ENCODE measurements around the gene GRIK5.

Gene GRIK5

GRCh38 chr19:42086770-42087550, 17.0 kb upstream of the GRIK5 start:
- H3K4me1 ChIP-seq (ENCODE audit: control insufficient read depth in 1 of 2, insufficient read depth in 2 of 2, low read length in 2 of 2): peaks cover 8 to 14% of the 10 kb centered on the region in 2 donors
- no peak overlapping the region for H3K4me3 ChIP-seq (ENCODE audit: low read depth in 1 of 2, low read length in 2 of 2)
- H3K36me3 ChIP-seq (ENCODE audit: control insufficient read depth in 1 of 2, insufficient read depth in 2 of 2, low read length in 2 of 2): no peaks in the 10 kb centered on the region
- H3K27me3 ChIP-seq (ENCODE audit: control insufficient read depth in 1 of 2, insufficient read depth in 2 of 2, low read length in 2 of 2): no peaks in the 10 kb centered on the region
- no peak overlapping the region for H3K9ac ChIP-seq (ENCODE audit: low read depth in 1 of 2, low read length in 2 of 2)
- no peak overlapping the region for H3K27ac ChIP-seq (ENCODE audit: low read depth, low read length)
- no peaks in the 10 kb centered on the region for H3K9me3 ChIP-seq (ENCODE audit: control insufficient read depth in 1 of 2, low read length in 2 of 2)

DNA sequence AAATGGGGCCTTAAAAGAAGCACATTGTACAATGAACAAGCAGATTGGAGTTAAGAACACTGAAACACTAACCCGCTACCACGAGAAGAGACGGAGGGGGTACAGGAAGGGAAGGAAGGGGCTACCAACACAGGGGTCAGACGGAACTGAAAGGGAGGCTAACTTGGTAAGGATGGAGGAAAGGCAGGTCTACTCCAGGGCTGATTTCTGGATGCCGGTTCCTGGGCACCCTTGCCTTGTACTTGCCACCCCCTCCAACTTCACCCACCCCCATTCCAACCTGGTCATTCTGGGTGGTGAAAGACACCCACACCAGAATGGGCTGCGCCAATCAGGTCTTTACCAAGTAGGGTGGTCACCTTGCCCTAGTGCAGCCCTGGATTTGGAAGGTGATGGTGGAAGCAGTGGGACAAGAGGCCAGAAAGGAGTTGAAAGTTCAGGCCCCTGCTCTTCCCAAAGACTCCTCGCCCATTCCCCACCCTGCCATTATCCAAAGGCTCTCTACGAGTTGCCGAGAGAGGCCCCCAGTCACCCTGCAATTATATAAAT, 16.3 kb upstream of the GRIK5 start:
- H3K9ac ChIP-seq (ENCODE audit: low read depth in 1 of 2, low read length in 2 of 2): no peak overlapping the region

DNA sequence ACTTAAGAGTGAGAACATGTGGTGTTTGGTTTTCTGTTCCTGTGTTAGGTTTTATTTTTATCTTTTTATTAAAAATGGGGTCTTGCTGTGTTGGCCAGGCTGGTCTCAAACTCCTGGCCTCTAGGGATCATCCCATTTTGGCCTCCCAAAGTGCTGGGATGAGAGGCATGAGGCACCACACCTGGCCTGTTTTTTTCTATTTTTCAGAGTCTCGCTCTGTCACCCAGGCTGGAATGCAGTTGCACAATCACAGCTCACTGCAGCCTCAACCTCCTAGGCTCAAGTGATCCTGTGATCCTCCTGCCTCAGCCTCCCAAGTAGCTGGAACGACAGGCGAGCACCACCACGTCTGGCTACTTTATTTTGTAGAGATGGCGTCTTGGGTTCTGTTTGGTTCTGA, 13.5 kb upstream of the GRIK5 start:
- Histone ChIP-seq H3K9ac (ENCODE audit: low read depth in 1 of 2, low read length in 2 of 2) (no peak overlapping the region), H3K27ac (ENCODE audit: low read depth, low read length) (no peak overlapping the region), H3K9me3 (ENCODE audit: control insufficient read depth in 1 of 2, low read length in 2 of 2) (no peaks in the 10 kb centered on the region), H3K27me3 (ENCODE audit: control insufficient read depth in 1 of 2, insufficient read depth in 2 of 2, low read length in 2 of 2) (no peaks in the 10 kb centered on the region), H3K4me1 (ENCODE audit: control insufficient read depth in 1 of 2, insufficient read depth in 2 of 2, low read length in 2 of 2) (peaks cover 4 to 10% of the 10 kb centered on the region in 2 donors), H3K4me3 (ENCODE audit: low read depth in 1 of 2, low read length in 2 of 2) (no peak overlapping the region), H3K36me3 (ENCODE audit: control insufficient read depth in 1 of 2, insufficient read depth in 2 of 2, low read length in 2 of 2) (peaks cover 21 to 30% of the 10 kb centered on the region in 2 donors)

More for the DNA sequence above, 16.3 kb upstream of the GRIK5 start:
- Histone ChIP-seq H3K27me3 (ENCODE audit: control insufficient read depth in 1 of 2, insufficient read depth in 2 of 2, low read length in 2 of 2) (no peaks in the 10 kb centered on the region), H3K36me3 (ENCODE audit: control insufficient read depth in 1 of 2, insufficient read depth in 2 of 2, low read length in 2 of 2) (peaks cover 0 to 3% of the 10 kb centered on the region in 2 donors), H3K27ac (ENCODE audit: low read depth, low read length) (no peak overlapping the region), H3K4me1 (ENCODE audit: control insufficient read depth in 1 of 2, insufficient read depth in 2 of 2, low read length in 2 of 2) (peaks cover 9 to 10% of the 10 kb centered on the region in 2 donors), H3K9me3 (ENCODE audit: control insufficient read depth in 1 of 2, low read length in 2 of 2) (no peaks in the 10 kb centered on the region), H3K4me3 (ENCODE audit: low read depth in 1 of 2, low read length in 2 of 2) (no peak overlapping the region)

- H3K9me3 ChIP-seq (ENCODE audit: control insufficient read depth in 1 of 2, low read length in 2 of 2): no peaks in the 10 kb centered on the region
- no peak overlapping the region for H3K4me3 ChIP-seq (ENCODE audit: low read depth in 1 of 2, low read length in 2 of 2)
- H3K36me3 ChIP-seq (ENCODE audit: control insufficient read depth in 1 of 2, insufficient read depth in 2 of 2, low read length in 2 of 2): peaks cover 24 to 33% of the 10 kb centered on the region in 2 donors
- H3K27me3 ChIP-seq (ENCODE audit: control insufficient read depth in 1 of 2, insufficient read depth in 2 of 2, low read length in 2 of 2): no peaks in the 10 kb centered on the region
- no peak overlapping the region for H3K27ac ChIP-seq (ENCODE audit: low read depth, low read length)
- H3K9ac ChIP-seq (ENCODE audit: low read depth in 1 of 2, low read length in 2 of 2): no peak overlapping the region
- H3K4me1 ChIP-seq (ENCODE audit: control insufficient read depth in 1 of 2, insufficient read depth in 2 of 2, low read length in 2 of 2): peaks cover 14 to 25% of the 10 kb centered on the region in 2 donors
These were observed 11.7 kb upstream of the GRIK5 start for GRCh38 chr19:42081584-42082203.

- peaks cover 24 to 33% of the 10 kb centered on the region in 2 donors for H3K36me3 ChIP-seq (ENCODE audit: control insufficient read depth in 1 of 2, insufficient read depth in 2 of 2, low read length in 2 of 2)
- H3K4me1 ChIP-seq (ENCODE audit: control insufficient read depth in 1 of 2, insufficient read depth in 2 of 2, low read length in 2 of 2): peaks cover 17 to 25% of the 10 kb centered on the region in 2 donors
- H3K9me3 ChIP-seq (ENCODE audit: control insufficient read depth in 1 of 2, low read length in 2 of 2): no peaks in the 10 kb centered on the region
- no peak overlapping the region for H3K27ac ChIP-seq (ENCODE audit: low read depth, low read length)
- H3K4me3 ChIP-seq (ENCODE audit: low read depth in 1 of 2, low read length in 2 of 2): no peak overlapping the region
- no peaks in the 10 kb centered on the region for H3K27me3 ChIP-seq (ENCODE audit: control insufficient read depth in 1 of 2, insufficient read depth in 2 of 2, low read length in 2 of 2)
- H3K9ac ChIP-seq (ENCODE audit: low read depth in 1 of 2, low read length in 2 of 2): no peak overlapping the region
These were observed 10.9 kb upstream of the GRIK5 start for GRCh38 chr19:42080764-42081375.

- Histone ChIP-seq H3K36me3 (ENCODE audit: control insufficient read depth in 1 of 2, insufficient read depth in 2 of 2, low read length in 2 of 2) (peaks cover 24 to 33% of the 10 kb centered on the region in 2 donors), H3K9ac (ENCODE audit: low read depth in 1 of 2, low read length in 2 of 2) (no peak overlapping the region), H3K27ac (ENCODE audit: low read depth, low read length) (no peak overlapping the region), H3K9me3 (ENCODE audit: control insufficient read depth in 1 of 2, low read length in 2 of 2) (no peaks in the 10 kb centered on the region), H3K4me1 (ENCODE audit: control insufficient read depth in 1 of 2, insufficient read depth in 2 of 2, low read length in 2 of 2) (peaks cover 19 to 25% of the 10 kb centered on the region in 2 donors), H3K27me3 (ENCODE audit: control insufficient read depth in 1 of 2, insufficient read depth in 2 of 2, low read length in 2 of 2) (no peaks in the 10 kb centered on the region), H3K4me3 (ENCODE audit: low read depth in 1 of 2, low read length in 2 of 2) (no peak overlapping the region)
These were observed 10.1 kb upstream of the GRIK5 start for GRCh38 chr19:42079886-42080763.

- Histone ChIP-seq H3K36me3 (ENCODE audit: control insufficient read depth in 1 of 2, insufficient read depth in 2 of 2, low read length in 2 of 2) (peaks cover 24 to 33% of the 10 kb centered on the region in 2 donors), H3K27ac (ENCODE audit: low read depth, low read length) (no peak overlapping the region), H3K9ac (ENCODE audit: low read depth in 1 of 2, low read length in 2 of 2) (no peak overlapping the region), H3K4me3 (ENCODE audit: low read depth in 1 of 2, low read length in 2 of 2) (no peak overlapping the region), H3K9me3 (ENCODE audit: control insufficient read depth in 1 of 2, low read length in 2 of 2) (no peaks in the 10 kb centered on the region), H3K27me3 (ENCODE audit: control insufficient read depth in 1 of 2, insufficient read depth in 2 of 2, low read length in 2 of 2) (no peaks in the 10 kb centered on the region), H3K4me1 (ENCODE audit: control insufficient read depth in 1 of 2, insufficient read depth in 2 of 2, low read length in 2 of 2) (peaks cover 22 to 25% of the 10 kb centered on the region in 2 donors)
These were observed 9.3 kb upstream of the GRIK5 start for GRCh38 chr19:42079276-42079669.

DNA sequence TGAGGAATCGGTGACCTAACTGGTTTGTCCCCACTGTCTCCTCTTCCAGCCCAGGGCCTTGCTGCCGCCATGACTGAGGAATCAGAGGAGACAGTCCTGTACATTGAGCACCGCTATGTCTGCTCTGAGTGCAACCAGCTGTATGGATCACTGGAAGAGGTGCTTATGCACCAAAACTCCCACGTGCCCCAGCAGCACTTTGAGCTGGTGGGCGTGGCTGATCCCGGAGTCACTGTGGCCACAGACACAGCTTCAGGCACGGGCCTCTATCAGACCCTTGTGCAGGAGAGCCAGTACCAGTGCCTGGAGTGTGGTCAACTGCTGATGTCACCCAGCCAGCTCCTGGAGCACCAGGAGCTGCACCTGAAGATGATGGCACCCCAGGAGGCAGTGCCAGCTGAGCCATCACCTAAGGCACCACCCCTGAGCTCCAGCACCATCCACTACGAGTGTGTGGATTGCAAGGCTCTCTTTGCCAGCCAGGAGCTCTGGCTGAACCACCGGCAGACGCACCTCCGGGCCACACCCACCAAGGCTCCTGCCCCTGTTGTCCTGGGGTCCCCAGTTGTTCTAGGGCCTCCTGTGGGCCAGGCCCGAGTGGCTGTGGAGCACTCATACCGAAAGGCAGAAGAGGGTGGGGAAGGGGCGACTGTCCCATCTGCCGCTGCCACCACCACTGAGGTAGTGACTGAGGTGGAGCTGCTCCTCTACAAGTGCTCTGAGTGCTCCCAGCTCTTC, 8.7 kb upstream of the GRIK5 start:
- H3K27me3 ChIP-seq (ENCODE audit: control insufficient read depth in 1 of 2, insufficient read depth in 2 of 2, low read length in 2 of 2): no peaks in the 10 kb centered on the region
- peaks cover 22 to 25% of the 10 kb centered on the region in 2 donors for H3K4me1 ChIP-seq (ENCODE audit: control insufficient read depth in 1 of 2, insufficient read depth in 2 of 2, low read length in 2 of 2)
- no peaks in the 10 kb centered on the region for H3K9me3 ChIP-seq (ENCODE audit: control insufficient read depth in 1 of 2, low read length in 2 of 2)
- no peak overlapping the region for H3K9ac ChIP-seq (ENCODE audit: low read depth in 1 of 2, low read length in 2 of 2)
- no peak overlapping the region for H3K27ac ChIP-seq (ENCODE audit: low read depth, low read length)
- H3K36me3 ChIP-seq (ENCODE audit: control insufficient read depth in 1 of 2, insufficient read depth in 2 of 2, low read length in 2 of 2): peaks cover 24 to 33% of the 10 kb centered on the region in 2 donors
- no peak overlapping the region for H3K4me3 ChIP-seq (ENCODE audit: low read depth in 1 of 2, low read length in 2 of 2)

DNA sequence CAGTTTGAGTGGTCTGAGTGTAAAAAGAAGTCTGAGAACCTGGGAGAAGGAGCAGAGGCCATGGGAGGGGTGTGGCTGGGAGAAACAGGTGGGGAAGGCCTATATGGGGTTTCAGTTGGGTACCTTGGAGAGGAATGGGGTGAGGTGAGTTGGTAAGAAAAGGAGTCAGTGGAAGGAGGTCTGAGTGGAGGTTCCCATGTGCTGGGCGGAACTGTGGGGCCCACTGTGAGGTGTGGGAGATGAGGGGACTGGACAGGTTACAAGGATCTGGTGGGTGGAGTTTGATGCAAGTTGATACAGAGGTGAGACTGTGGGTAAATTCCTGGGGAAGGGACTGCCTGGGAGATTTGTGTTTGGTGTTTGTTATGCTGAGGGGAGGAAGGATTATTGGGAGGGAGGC, 8.1 kb upstream of the GRIK5 start:
- H3K4me3 ChIP-seq (ENCODE audit: low read depth in 1 of 2, low read length in 2 of 2): no peak overlapping the region
- peak overlapping the region in 1 of 2 donors; percentile 87 for H3K9ac ChIP-seq (ENCODE audit: low read depth in 1 of 2, low read length in 2 of 2)
- peaks cover 24 to 33% of the 10 kb centered on the region in 2 donors for H3K36me3 ChIP-seq (ENCODE audit: control insufficient read depth in 1 of 2, insufficient read depth in 2 of 2, low read length in 2 of 2)
- peaks cover 22 to 25% of the 10 kb centered on the region in 2 donors for H3K4me1 ChIP-seq (ENCODE audit: control insufficient read depth in 1 of 2, insufficient read depth in 2 of 2, low read length in 2 of 2)
- no peaks in the 10 kb centered on the region for H3K27me3 ChIP-seq (ENCODE audit: control insufficient read depth in 1 of 2, insufficient read depth in 2 of 2, low read length in 2 of 2)
- H3K27ac ChIP-seq (ENCODE audit: low read depth, low read length): no peak overlapping the region
- H3K9me3 ChIP-seq (ENCODE audit: control insufficient read depth in 1 of 2, low read length in 2 of 2): no peaks in the 10 kb centered on the region
